Limb (tissue), 2 donors: ENCODE data around the gene ABTB2.

Experiments used
- DNase-seq, 2 donors: peaks; one replicate each; pipeline ENCODE4 v3.0.0-alpha.2; 2016; ENCODE audit errors: extremely low spot score in 2 of 2

The ABTB2 gene

GRCh38 chr11:34288492-34288891 lies 69.3 kb downstream of the ABTB2 start:
- no peak for DNase-seq

- DNase-seq = no peak
These were observed 72.9 kb downstream of the ABTB2 start for GRCh38 chr11:34284811-34285481.

DNA sequence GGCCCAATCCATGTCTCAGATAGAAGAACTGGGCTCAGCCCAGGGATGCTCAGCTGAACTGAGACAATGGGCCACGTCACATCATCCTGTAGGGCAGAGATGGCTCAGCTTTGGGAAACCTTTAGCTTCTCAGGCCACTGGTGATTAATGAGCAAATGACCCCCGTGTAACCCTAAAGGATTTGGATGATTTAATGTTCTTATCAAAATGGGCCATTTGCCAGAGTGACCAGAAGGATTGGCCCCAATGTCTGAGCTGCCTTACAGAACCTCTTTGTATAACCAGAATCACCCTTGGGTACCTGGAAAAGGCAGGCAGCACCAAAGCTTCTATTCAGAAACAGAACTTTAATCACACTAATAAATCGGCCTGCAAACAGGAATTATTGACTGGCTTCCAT lies 73.7 kb downstream of the ABTB2 start:
- no peak for DNase-seq

GRCh38 chr11:34280945-34281872 lies 76.6 kb downstream of the ABTB2 start:
- no peak for DNase-seq

GRCh38 chr11:34278693-34279297 lies 79.0 kb downstream of the ABTB2 start:
- no peak for DNase-seq

DNA sequence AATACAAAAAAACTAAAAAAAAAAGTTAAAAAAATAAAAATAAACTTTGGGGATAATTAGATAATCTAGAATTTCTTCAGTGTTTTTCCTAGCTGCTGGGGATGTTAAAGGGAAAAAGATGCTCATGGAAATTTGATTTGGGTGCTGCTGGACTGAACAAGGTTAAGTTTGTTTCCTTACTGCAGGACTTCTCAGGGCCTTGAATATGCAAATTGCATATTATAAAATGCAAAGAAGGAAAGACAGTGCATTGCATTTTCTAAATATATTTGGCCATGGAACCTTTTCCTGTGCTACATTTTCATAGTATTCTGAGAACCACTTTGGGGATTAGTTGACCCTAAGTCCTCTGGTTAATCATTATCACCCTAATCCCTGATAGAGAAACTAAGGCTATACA lies 79.6 kb downstream of the ABTB2 start:
- DNase-seq = no peak

GRCh38 chr11:34277171-34277570 lies 80.6 kb downstream of the ABTB2 start:
- no peak for DNase-seq

- DNase-seq = no peak
These were observed 81.4 kb downstream of the ABTB2 start for GRCh38 chr11:34276352-34276864.

- DNase-seq = no peak
These were observed 82.3 kb downstream of the ABTB2 start for GRCh38 chr11:34275486-34275885.

- DNase-seq = peak; percentile 82 to 84
These were observed 83.0 kb downstream of the ABTB2 start for GRCh38 chr11:34274712-34275398.

DNA sequence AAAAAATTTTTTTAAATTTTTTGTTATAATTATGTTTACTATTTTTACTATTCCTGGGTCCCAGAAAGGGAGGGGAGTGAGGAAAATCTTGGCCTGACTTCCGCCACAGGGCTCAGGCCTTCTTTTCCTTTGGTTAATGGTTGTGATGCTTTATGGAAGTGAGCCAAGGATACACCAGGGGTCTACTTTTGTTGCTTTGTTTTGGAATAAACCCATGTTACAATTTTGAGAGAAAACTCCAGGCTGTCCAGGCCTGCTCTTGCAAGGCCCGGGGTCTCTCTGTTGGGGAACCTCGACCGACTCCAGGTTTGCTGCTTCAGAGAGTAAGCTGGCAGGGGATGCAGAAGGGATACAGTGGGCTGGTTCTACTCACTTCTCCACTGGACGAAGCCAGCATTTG lies 84.7 kb downstream of the ABTB2 start:
- no peak for DNase-seq

DNA sequence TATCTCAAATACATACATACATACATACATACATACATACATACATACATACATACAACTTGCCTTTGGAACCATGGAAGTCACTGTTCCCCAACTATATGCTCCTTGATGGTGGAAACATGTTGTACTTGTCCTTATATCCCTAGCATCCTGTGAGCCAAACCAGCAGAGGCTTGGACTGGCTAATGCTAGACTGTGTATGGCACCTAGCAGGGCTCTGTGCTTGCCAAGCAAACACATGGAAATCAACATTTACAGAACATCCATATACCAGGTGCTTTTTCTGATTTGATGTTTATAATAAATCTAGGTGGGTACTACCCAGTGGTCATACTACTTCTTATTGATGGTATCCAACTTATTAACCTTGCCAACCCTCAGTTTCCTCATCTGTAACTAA lies 86.1 kb downstream of the ABTB2 start:
- DNase-seq = no peak

DNA sequence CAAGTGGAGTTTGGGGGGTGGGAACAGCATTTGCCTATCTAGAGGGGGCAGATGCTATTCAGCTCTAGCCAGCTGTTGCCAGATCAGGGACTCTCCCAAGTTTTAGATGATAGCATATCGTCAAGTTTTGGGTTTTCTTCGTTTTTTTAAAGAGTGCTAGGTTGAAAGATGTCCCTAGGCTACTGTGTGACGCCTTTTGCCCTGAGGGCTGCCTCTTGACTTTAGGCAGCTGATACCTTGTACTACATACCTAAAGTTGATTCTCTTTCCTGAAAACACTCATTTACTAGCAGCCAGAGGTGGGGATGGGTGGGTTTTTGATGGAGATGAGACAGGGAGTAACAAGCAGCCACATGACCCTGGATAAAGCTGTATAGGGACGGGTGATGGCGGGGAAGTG lies 87.1 kb downstream of the ABTB2 start:
- no peak for DNase-seq

- no peak for DNase-seq
These were observed 88.0 kb downstream of the ABTB2 start for GRCh38 chr11:34269694-34270245.

GRCh38 chr11:34268906-34269430 lies 88.8 kb downstream of the ABTB2 start:
- no peak for DNase-seq

- no peak for DNase-seq
These were observed 90.4 kb downstream of the ABTB2 start for GRCh38 chr11:34267417-34267816.

DNA sequence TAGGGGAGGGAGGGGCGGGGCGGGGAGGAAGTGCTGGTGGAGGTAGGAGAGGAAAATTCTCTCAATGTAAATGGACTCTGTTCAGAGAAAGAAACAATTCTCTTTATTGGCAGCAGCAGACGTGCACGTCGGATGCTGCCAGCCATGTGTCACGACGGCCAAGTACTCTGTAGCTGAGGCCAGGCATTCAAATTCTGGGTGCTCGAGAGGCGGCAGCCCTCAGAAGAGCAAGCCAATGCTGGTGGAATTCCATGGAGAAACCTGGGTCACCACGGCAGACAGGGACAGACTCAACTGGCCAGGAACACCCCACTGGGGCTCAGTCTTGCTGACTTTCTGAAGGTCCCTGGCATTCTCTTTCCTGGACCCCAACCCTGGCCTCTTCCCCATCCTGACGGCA lies 90.8 kb downstream of the ABTB2 start:
- DNase-seq = peak in 1 of 2 donors; percentile 62

- DNase-seq = peak; percentile 60 to 78
These were observed 91.5 kb downstream of the ABTB2 start for GRCh38 chr11:34266090-34266912.

- no peak for DNase-seq
These were observed 93.3 kb downstream of the ABTB2 start for GRCh38 chr11:34264303-34265110.
